GM12873 (cell line): ENCODE measurements around the gene RUNX1.

Experiments
- TF ChIP-seq, protein P1 (sequence below): IDR thresholded peaks from 2 replicates; pipeline ENCODE4 v1.5.1; 2012; ENCODE audit warnings: low read depth, mild to moderate bottlenecking, moderate library complexity, low read length, control low read depth; ENCODE audit not compliant: insufficient read depth; ENCODE audit errors: missing control alignments

The RUNX1 gene

DNA sequence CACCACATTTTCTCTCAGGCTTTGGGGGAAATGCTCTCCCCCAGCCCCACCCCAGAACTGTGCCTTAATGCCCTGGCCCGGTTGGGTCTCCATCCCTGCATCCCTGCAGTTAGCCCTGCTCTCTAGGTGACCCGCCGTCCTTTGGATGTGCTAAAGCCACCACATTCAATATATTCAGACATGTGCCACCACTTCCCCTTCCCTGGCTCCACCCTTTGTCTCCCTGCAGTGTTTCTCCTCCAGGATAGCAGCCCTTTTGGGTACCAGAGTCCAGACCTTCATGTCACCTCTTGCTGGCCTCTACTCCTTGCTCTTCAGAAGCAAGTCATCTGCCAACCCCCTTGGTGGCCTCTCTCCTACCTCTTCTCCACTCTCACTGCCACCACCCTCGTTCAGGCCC lies 41.8 kb downstream of the RUNX1 start:
- TF ChIP-seq, protein P1, sequence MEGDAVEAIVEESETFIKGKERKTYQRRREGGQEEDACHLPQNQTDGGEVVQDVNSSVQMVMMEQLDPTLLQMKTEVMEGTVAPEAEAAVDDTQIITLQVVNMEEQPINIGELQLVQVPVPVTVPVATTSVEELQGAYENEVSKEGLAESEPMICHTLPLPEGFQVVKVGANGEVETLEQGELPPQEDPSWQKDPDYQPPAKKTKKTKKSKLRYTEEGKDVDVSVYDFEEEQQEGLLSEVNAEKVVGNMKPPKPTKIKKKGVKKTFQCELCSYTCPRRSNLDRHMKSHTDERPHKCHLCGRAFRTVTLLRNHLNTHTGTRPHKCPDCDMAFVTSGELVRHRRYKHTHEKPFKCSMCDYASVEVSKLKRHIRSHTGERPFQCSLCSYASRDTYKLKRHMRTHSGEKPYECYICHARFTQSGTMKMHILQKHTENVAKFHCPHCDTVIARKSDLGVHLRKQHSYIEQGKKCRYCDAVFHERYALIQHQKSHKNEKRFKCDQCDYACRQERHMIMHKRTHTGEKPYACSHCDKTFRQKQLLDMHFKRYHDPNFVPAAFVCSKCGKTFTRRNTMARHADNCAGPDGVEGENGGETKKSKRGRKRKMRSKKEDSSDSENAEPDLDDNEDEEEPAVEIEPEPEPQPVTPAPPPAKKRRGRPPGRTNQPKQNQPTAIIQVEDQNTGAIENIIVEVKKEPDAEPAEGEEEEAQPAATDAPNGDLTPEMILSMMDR, result no peak

DNA sequence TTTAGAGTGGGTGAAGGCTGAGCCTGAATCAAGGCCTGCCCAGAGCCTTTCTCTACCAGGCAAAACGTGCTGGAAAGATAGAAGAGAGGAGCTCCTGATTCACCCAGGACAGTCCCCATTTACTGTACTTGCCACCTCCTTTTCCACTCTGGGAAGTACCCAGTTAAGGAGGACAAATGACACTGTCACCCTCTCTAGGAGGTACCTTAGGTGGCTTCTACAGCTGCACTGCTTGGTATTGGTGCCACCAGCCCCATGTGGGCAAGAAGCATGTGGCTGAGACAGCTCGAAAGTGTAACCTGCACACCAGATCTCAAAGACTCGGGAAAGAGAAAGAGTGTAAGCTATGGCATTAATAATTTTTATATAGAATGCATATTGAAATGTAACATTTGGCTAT lies 42.3 kb downstream of the RUNX1 start:
- TF ChIP-seq, protein P1, result no peak

DNA sequence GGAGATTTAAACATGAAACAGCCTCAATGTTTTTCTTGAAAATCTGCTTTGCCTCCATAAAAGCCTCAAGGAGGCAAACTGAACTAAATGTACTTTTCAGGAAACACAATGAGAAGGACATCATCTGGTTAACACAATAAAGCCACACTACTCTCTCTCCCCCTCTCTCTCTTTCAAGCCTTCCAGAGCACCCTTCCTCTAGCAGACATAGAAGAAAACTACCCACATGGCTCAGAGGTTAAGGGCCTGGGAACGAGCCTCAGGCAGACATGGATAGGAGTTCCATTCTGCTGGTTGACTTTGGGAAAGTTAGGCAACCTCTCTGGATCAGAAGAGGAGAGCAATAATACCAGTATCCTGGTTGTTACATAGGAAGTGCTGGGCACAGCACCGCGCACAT lies 42.9 kb downstream of the RUNX1 start:
- TF ChIP-seq, protein P1, result no peak

DNA sequence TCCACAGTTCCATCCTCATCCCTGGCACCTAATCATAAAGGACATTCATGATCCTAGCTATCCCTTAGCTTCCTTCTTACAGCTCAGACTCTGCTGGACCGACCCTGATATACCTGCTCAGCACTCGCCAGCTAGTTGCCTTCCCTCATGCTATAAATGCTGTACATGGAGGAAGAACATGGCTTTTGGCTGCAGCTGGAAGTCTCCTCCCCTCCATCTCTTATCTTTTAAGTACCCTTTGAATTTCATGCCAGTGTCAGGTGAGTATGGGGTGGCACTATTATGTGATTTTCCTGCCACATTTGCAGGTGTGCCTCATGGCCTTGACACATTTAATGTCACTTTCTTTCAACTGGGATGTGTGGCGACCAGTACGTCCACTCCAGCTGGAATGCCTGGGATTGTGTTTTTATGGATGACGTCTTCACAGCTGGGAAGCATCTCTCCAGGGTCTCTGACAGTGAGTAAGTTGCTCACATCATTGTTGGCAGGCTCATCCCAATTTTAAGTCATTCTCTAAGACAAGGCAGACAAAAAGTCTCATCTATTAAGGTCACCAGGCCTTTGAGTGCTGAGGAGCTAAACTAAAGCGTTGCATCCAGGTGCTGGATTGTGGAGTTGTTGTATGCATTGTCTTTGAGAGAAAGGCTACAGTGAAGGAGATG lies 43.4 kb downstream of the RUNX1 start:
- TF ChIP-seq, protein P1, result no peak

DNA sequence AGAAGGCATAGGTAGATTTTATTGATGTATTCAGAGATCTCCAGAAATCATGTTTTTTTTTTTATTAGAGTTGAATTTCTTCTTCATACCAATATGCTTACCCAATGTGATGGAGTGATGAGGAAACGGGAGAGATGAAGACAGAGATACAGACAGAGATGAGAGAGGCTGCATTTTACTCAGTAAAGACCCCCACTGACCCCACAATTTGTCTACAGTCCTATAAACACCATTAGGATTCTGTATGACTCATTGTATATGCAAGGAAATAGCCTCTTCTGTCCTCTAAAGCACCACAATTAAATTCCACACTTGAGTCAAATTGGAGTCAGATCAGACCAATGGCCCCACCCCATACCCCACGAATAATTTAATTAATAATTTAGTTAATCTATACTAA lies 44.0 kb downstream of the RUNX1 start:
- TF ChIP-seq, protein P1, result no peak

DNA sequence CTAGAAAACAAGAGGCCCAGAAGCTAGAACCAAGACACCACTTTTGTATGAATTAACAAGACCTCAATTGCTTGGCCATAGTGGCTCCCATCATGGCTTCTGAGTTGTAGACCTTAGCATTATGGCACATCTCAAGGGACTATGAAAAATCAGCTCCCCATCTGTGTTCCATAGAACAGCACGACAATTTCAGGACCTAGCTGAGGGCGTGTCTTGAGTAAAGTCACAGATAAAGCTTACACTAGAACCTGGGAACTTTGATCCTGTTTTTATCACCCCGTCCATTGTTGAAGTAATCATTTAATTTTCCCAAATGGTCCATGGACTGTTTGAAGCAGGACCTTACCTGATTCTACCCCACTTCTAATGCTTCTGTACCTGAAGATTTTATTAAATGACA lies 44.8 kb downstream of the RUNX1 start:
- TF ChIP-seq, protein P1, result no peak

DNA sequence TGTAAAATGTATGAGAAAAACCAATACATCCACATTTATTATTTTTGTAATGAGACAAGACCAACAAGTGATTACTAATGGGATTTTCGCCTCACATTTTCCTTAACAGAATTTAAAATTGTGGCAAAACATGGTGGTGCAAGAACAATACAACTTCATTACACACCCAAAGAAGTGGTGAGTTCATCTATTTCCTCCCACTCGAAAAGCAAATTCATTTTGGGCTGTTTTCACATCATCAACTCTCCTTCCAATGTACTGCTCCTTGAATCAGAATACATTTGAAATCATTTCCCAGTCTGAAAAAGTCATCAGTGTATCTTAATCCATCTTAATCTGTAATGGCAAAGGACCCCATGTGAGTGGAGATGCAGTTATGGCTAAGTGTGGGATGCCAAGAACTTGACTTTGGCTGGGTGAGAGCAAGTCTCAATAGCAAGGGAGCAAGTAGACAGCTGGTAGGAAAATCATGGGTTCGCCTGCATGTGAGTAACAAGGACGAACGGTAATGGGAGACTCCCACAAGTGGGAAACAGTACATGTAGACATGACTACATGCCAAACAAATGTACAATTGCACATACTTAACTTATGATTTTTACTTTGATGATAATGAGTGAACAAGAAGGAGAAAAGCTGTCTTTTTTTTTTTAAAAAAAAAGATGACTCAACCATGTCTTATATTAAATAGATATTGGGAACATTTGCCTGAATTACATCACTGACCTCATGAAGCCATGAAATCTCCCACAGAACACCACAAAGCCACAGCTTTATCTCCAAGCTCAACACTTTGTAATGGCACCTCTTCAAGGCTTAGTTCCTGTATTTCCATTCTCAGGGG lies 46.0 kb downstream of the RUNX1 start:
- TF ChIP-seq, protein P1, result no peak
